HG02938 (cell line): ENCODE data around the gene SPINK4.

Experiments
- ATAC-seq: cut with Tn5 transposase; IDR thresholded peaks from one replicate; pipeline ENCODE4 v1.9.1; 2021; ENCODE audit warnings: mild to moderate bottlenecking, moderate library complexity; ENCODE audit not compliant: unreplicated experiment

The SPINK4 gene

GRCh38 chr9:33239921-33240320, at the start of gene SPINK4:
Gene SPINK4 (plus strand): TSS chr9:33240167. CDS start chr9:33240209, 42 bp downstream.
- no peak for ATAC-seq

GRCh38 chr9:33192493-33193255, 47.3 kb upstream of the SPINK4 start:
- no peak for ATAC-seq

- no peak for ATAC-seq
Observed at GRCh38 chr9:33193818-33194217, 46.1 kb upstream of the SPINK4 start.

- ATAC-seq: no peak
Observed at GRCh38 chr9:33196736-33197135, 43.2 kb upstream of the SPINK4 start.

- ATAC-seq: no peak
Observed at GRCh38 chr9:33197279-33198152, 42.5 kb upstream of the SPINK4 start.

GRCh38 chr9:33198165-33198564, 41.8 kb upstream of the SPINK4 start:
- no peak for ATAC-seq

GRCh38 chr9:33202018-33202417, 37.9 kb upstream of the SPINK4 start:
- peak; percentile 36 for ATAC-seq

GRCh38 chr9:33202552-33203201, 37.3 kb upstream of the SPINK4 start:
- peak; percentile 100 for ATAC-seq

GRCh38 chr9:33209394-33209793, 30.6 kb upstream of the SPINK4 start:
- ATAC-seq: no peak

GRCh38 chr9:33210006-33210715, 29.8 kb upstream of the SPINK4 start:
- ATAC-seq: no peak

GRCh38 chr9:33211695-33212393, 28.1 kb upstream of the SPINK4 start:
- ATAC-seq: no peak

GRCh38 chr9:33220681-33221567, 19.0 kb upstream of the SPINK4 start:
- no peak for ATAC-seq

GRCh38 chr9:33221568-33221884, 18.4 kb upstream of the SPINK4 start:
- ATAC-seq: no peak

- ATAC-seq: no peak
Observed at GRCh38 chr9:33222031-33222430, 17.9 kb upstream of the SPINK4 start.

- ATAC-seq: no peak
Observed at GRCh38 chr9:33223696-33224095, 16.3 kb upstream of the SPINK4 start.

- no peak for ATAC-seq
Observed at GRCh38 chr9:33225319-33226147, 14.4 kb upstream of the SPINK4 start.

GRCh38 chr9:33227008-33227398, 13.0 kb upstream of the SPINK4 start:
- ATAC-seq: peak; percentile 66

- ATAC-seq: no peak
Observed at GRCh38 chr9:33227741-33228140, 12.2 kb upstream of the SPINK4 start.

GRCh38 chr9:33228606-33229005, 11.4 kb upstream of the SPINK4 start:
- ATAC-seq: no peak
